Activated CD4-positive, alpha-beta T cell treated with anti-CD3 and anti-CD28 coated beads, Interleukin-2, amount 10 ng/mL, durations not matched to agents 24 days and 14 days (primary cell): Measurements from ENCODE around the gene TNNI3K. TPM values are rescaled to one million over a fixed set of nuclear protein-coding genes. Genes with fewer than 3 reads are reported as not detected.

Source experiments
- DNase-seq: peaks from one replicate; pipeline ENCODE4 v3.0.0; 2022
- H3K27ac Mint-ChIP-seq: one replicate; pipeline ENCODE4 v1.8.0; 2022; ENCODE audit warnings: mild to moderate bottlenecking, mixed read lengths
- H3K27me3 Mint-ChIP-seq: one replicate; pipeline ENCODE4 v1.8.0; 2022; ENCODE audit warnings: mixed read lengths
- H3K36me3 Mint-ChIP-seq: one replicate; pipeline ENCODE4 v1.8.0; 2022; ENCODE audit warnings: low read depth, mild to moderate bottlenecking, mixed read lengths
- H3K4me1 Mint-ChIP-seq: one replicate; pipeline ENCODE4 v1.8.0; 2021; ENCODE audit warnings: mixed read lengths
- H3K4me3 Mint-ChIP-seq: one replicate; pipeline ENCODE4 v1.8.0; 2022; ENCODE audit warnings: mild to moderate bottlenecking, moderate library complexity, mixed read lengths
- H3K9me3 Mint-ChIP-seq: one replicate; pipeline ENCODE4 v1.8.0; 2021; ENCODE audit warnings: mixed read lengths
- intact Hi-C: fragments of 100-400 bp; cut with micrococcal nuclease; formaldehyde crosslinking; loops from one replicate; pipeline ENCODE4 v1.15.1; 2023
- total RNA-seq: library from RNA; stranded (reverse); gene quantifications from 2 replicates; pipeline ENCODE4 v1.2.3, GENCODE V29; 2022

TNNI3K gene
- total RNA-seq, 1 donor from 2014 or later = not detected

GRCh38 chr1:74420467-74420866 is 185.3 kb downstream of the TNNI3K start:
- H3K27ac Mint-ChIP-seq = no peak overlapping the region
- no peaks in the 10 kb centered on the region for H3K9me3 Mint-ChIP-seq
- H3K27me3 Mint-ChIP-seq = no peaks in the 10 kb centered on the region
- no peaks in the 10 kb centered on the region for H3K4me1 Mint-ChIP-seq
- no peaks in the 10 kb centered on the region for H3K36me3 Mint-ChIP-seq
- DNase-seq = no peak
- intact Hi-C loops = no loop called here
- H3K4me3 Mint-ChIP-seq = no peak overlapping the region

- Mint-ChIP-seq H3K4me1 (no peaks in the 10 kb centered on the region), H3K9me3 (no peaks in the 10 kb centered on the region), H3K36me3 (no peaks in the 10 kb centered on the region), H3K27ac (no peak overlapping the region), H3K27me3 (no peaks in the 10 kb centered on the region), H3K4me3 (no peak overlapping the region)
- DNase-seq = no peak
- intact Hi-C loops = no loop called here
Observed at GRCh38 chr1:74422421-74423292, 187.5 kb downstream of the TNNI3K start.

- Mint-ChIP-seq H3K9me3 (no peaks in the 10 kb centered on the region), H3K4me1 (no peaks in the 10 kb centered on the region)
Observed at GRCh38 chr1:74423471-74423870, 188.3 kb downstream of the TNNI3K start.

GRCh38 chr1:74425676-74426075 is 190.5 kb downstream of the TNNI3K start:
- no peak overlapping the region for H3K4me3 Mint-ChIP-seq
- H3K27me3 Mint-ChIP-seq = no peaks in the 10 kb centered on the region
- H3K36me3 Mint-ChIP-seq = no peaks in the 10 kb centered on the region
- no peak for DNase-seq
- no peaks in the 10 kb centered on the region for H3K9me3 Mint-ChIP-seq
- no peaks in the 10 kb centered on the region for H3K4me1 Mint-ChIP-seq
- no peak overlapping the region for H3K27ac Mint-ChIP-seq
- intact Hi-C loops = no loop called here

More at GRCh38 chr1:74423471-74423870, 188.3 kb downstream of the TNNI3K start:
- Mint-ChIP-seq H3K27ac (no peak overlapping the region), H3K36me3 (no peaks in the 10 kb centered on the region), H3K27me3 (no peaks in the 10 kb centered on the region), H3K4me3 (no peak overlapping the region)
- intact Hi-C loops = no loop called here
- no peak for DNase-seq

- Mint-ChIP-seq H3K4me1 (no peaks in the 10 kb centered on the region), H3K36me3 (no peaks in the 10 kb centered on the region), H3K4me3 (no peak overlapping the region), H3K27me3 (no peaks in the 10 kb centered on the region), H3K9me3 (no peaks in the 10 kb centered on the region), H3K27ac (no peak overlapping the region)
- DNase-seq = no peak
- intact Hi-C loops = no loop called here
Observed at GRCh38 chr1:74426208-74426937, 191.2 kb downstream of the TNNI3K start.

GRCh38 chr1:74427681-74428080 is 192.5 kb downstream of the TNNI3K start:
- H3K4me1 Mint-ChIP-seq = no peaks in the 10 kb centered on the region
- intact Hi-C loops = no loop called here
- no peaks in the 10 kb centered on the region for H3K27me3 Mint-ChIP-seq
- H3K36me3 Mint-ChIP-seq = no peaks in the 10 kb centered on the region
- H3K4me3 Mint-ChIP-seq = no peak overlapping the region
- no peaks in the 10 kb centered on the region for H3K9me3 Mint-ChIP-seq
- no peak for DNase-seq
- no peak overlapping the region for H3K27ac Mint-ChIP-seq

- intact Hi-C loops = no loop called here
- H3K4me3 Mint-ChIP-seq = no peak overlapping the region
- H3K27me3 Mint-ChIP-seq = no peaks in the 10 kb centered on the region
- no peaks in the 10 kb centered on the region for H3K9me3 Mint-ChIP-seq
- H3K27ac Mint-ChIP-seq = no peak overlapping the region
- H3K36me3 Mint-ChIP-seq = no peaks in the 10 kb centered on the region
- no peak for DNase-seq
- H3K4me1 Mint-ChIP-seq = no peaks in the 10 kb centered on the region
Observed at GRCh38 chr1:74429580-74429979, 194.4 kb downstream of the TNNI3K start.

GRCh38 chr1:74430342-74430934 is 195.3 kb downstream of the TNNI3K start:
- Mint-ChIP-seq H3K27ac (no peak overlapping the region), H3K4me1 (no peaks in the 10 kb centered on the region), H3K27me3 (no peaks in the 10 kb centered on the region), H3K9me3 (no peaks in the 10 kb centered on the region), H3K36me3 (no peaks in the 10 kb centered on the region), H3K4me3 (no peak overlapping the region)
- no peak for DNase-seq
- intact Hi-C loops = no loop called here

- H3K9me3 Mint-ChIP-seq = no peaks in the 10 kb centered on the region
- H3K4me1 Mint-ChIP-seq = no peaks in the 10 kb centered on the region
- no peaks in the 10 kb centered on the region for H3K27me3 Mint-ChIP-seq
- no peak for DNase-seq
- H3K27ac Mint-ChIP-seq = no peak overlapping the region
- intact Hi-C loops = no loop called here
- H3K36me3 Mint-ChIP-seq = no peaks in the 10 kb centered on the region
- no peak overlapping the region for H3K4me3 Mint-ChIP-seq
Observed at GRCh38 chr1:74431531-74431930, 196.3 kb downstream of the TNNI3K start.

- Mint-ChIP-seq H3K27me3 (no peaks in the 10 kb centered on the region), H3K36me3 (no peaks in the 10 kb centered on the region), H3K4me3 (no peak overlapping the region), H3K27ac (no peak overlapping the region), H3K4me1 (no peaks in the 10 kb centered on the region), H3K9me3 (no peaks in the 10 kb centered on the region)
- intact Hi-C loops = no loop called here
- no peak for DNase-seq
Observed at GRCh38 chr1:74432325-74432724, 197.1 kb downstream of the TNNI3K start.

GRCh38 chr1:74434321-74434720 is 199.1 kb downstream of the TNNI3K start:
- H3K27ac Mint-ChIP-seq = no peak overlapping the region
- no peaks in the 10 kb centered on the region for H3K27me3 Mint-ChIP-seq
- no peaks in the 10 kb centered on the region for H3K4me1 Mint-ChIP-seq
- DNase-seq = no peak
- intact Hi-C loops = no loop called here
- no peaks in the 10 kb centered on the region for H3K9me3 Mint-ChIP-seq
- no peak overlapping the region for H3K4me3 Mint-ChIP-seq
- no peaks in the 10 kb centered on the region for H3K36me3 Mint-ChIP-seq

GRCh38 chr1:74436078-74436477 is 200.9 kb downstream of the TNNI3K start:
- H3K27ac Mint-ChIP-seq = no peak overlapping the region
- no peak overlapping the region for H3K4me3 Mint-ChIP-seq
- no peaks in the 10 kb centered on the region for H3K4me1 Mint-ChIP-seq
- no peaks in the 10 kb centered on the region for H3K36me3 Mint-ChIP-seq
- no peaks in the 10 kb centered on the region for H3K27me3 Mint-ChIP-seq
- intact Hi-C loops = no loop called here
- DNase-seq = no peak
- no peaks in the 10 kb centered on the region for H3K9me3 Mint-ChIP-seq

GRCh38 chr1:74437035-74437434 is 201.8 kb downstream of the TNNI3K start:
- no peak overlapping the region for H3K27ac Mint-ChIP-seq
- intact Hi-C loops = no loop called here
- H3K27me3 Mint-ChIP-seq = no peaks in the 10 kb centered on the region
- H3K9me3 Mint-ChIP-seq = no peaks in the 10 kb centered on the region
- no peaks in the 10 kb centered on the region for H3K4me1 Mint-ChIP-seq
- H3K36me3 Mint-ChIP-seq = no peaks in the 10 kb centered on the region
- DNase-seq = no peak
- no peak overlapping the region for H3K4me3 Mint-ChIP-seq

- Mint-ChIP-seq H3K27me3 (no peaks in the 10 kb centered on the region), H3K36me3 (no peaks in the 10 kb centered on the region), H3K27ac (no peak overlapping the region), H3K4me1 (no peaks in the 10 kb centered on the region), H3K4me3 (no peak overlapping the region), H3K9me3 (no peaks in the 10 kb centered on the region)
- DNase-seq = no peak
- intact Hi-C loops = no loop called here
Observed at GRCh38 chr1:74452035-74452434, 216.8 kb downstream of the TNNI3K start.
